ENCODE measurements around the gene RALY.

The RALY gene

GRCh38 chr20:34072076-34072475 lies 78.4 kb downstream of the RALY start:
- H3K4me2 ChIP-seq (ENCODE audit: low read length), result no peak overlapping the region
- no peak overlapping the region for H2AK5ac ChIP-seq (ENCODE audit: low read length)
- no peak overlapping the region for H2AFZ ChIP-seq (ENCODE audit: insufficient read depth, low read length, poor library complexity)
- peaks cover 19 to 34% of the 10 kb centered on the region in 2 experiments for H3K36me3 ChIP-seq (ENCODE audit: control insufficient read depth in 1 of 2, insufficient read depth in 2 of 2, low read length in 2 of 2)
- peaks cover 2% of the 10 kb centered on the region for H3K79me2 ChIP-seq (ENCODE audit: control insufficient read depth, insufficient read depth, low read length, poor library complexity)
- H3K18ac ChIP-seq (ENCODE audit: low read length), result no peak overlapping the region
- H4K8ac ChIP-seq (ENCODE audit: low read depth, low read length), result no peak overlapping the region
- peaks cover 16 to 26% of the 10 kb centered on the region in 2 experiments for H3K4me1 ChIP-seq (ENCODE audit: control insufficient read depth in 1 of 2, insufficient read depth in 2 of 2, low read length in 2 of 2)
- H4K91ac ChIP-seq (ENCODE audit: low read depth, low read length), result no peak overlapping the region
- H2BK120ac ChIP-seq (ENCODE audit: insufficient read depth, low read length, poor library complexity), result no peak overlapping the region
- H2BK12ac ChIP-seq (ENCODE audit: low read length), result no peak overlapping the region
- H3K27me3 ChIP-seq (ENCODE audit: insufficient read depth, low read length), result no peaks in the 10 kb centered on the region
- no peak overlapping the region for H4K12ac ChIP-seq (ENCODE audit: low read depth, low read length)
- no CpG with 5 or more reads among the region's 8 CpGs for WGBS (ENCODE audit: extremely low coverage, insufficient coverage, insufficient read length)
- no peak overlapping the region for H3K4ac ChIP-seq (ENCODE audit: low read depth, low read length)
- peaks cover 2% of the 10 kb centered on the region for H3K79me1 ChIP-seq (ENCODE audit: low read length)
- no peak overlapping the region for H2BK5ac ChIP-seq (ENCODE audit: low read depth, low read length, poor library complexity)
- DNase-seq, result no peak
- no peaks in the 10 kb centered on the region for H3K9me3 ChIP-seq (ENCODE audit: insufficient read depth, low read depth, low read length)
- no peak overlapping the region for H3K9ac ChIP-seq (ENCODE audit: low read length)
- no peak overlapping the region for H3K4me3 ChIP-seq (ENCODE audit: low read depth, low read length)
- H3K14ac ChIP-seq (ENCODE audit: low read length), result no peak overlapping the region
- no peak overlapping the region for H3K23ac ChIP-seq (ENCODE audit: low read length)
- H3K27ac ChIP-seq (ENCODE audit: low read depth, low read length), result no peak overlapping the region

DNA sequence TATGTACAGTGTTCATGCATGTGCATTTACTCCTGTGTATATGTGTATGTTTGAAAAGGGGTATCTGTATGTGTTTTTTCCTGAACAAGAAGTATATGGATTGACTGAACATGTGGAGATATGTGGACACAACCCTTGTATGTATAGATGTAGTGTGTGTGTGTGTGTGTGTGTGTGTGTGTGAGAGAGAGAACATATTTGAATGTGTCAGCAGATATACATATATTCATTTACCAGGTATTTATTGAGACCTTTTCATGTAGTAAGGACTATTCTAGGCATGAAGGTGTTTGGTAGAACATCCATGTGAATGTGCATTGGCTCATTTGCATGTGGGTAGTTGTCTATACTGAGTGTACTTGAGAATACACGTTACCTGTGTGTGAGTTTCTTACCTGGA lies 79.1 kb downstream of the RALY start:
- DNase-seq, result no peak
- Histone ChIP-seq H2AFZ (ENCODE audit: insufficient read depth, low read length, poor library complexity) (no peak overlapping the region), H3K4me2 (ENCODE audit: low read length) (no peak overlapping the region), H3K9me3 (ENCODE audit: insufficient read depth, low read depth, low read length) (no peaks in the 10 kb centered on the region), H3K4me1 (ENCODE audit: control insufficient read depth in 1 of 2, insufficient read depth in 2 of 2, low read length in 2 of 2) (peaks cover 16 to 26% of the 10 kb centered on the region in 2 experiments), H2BK5ac (ENCODE audit: low read depth, low read length, poor library complexity) (no peak overlapping the region), H4K12ac (ENCODE audit: low read depth, low read length) (no peak overlapping the region), H2BK12ac (ENCODE audit: low read length) (no peak overlapping the region), H3K23ac (ENCODE audit: low read length) (no peak overlapping the region), H3K14ac (ENCODE audit: low read length) (no peak overlapping the region), H2BK120ac (ENCODE audit: insufficient read depth, low read length, poor library complexity) (no peak overlapping the region), H3K4ac (ENCODE audit: low read depth, low read length) (no peak overlapping the region), H3K79me2 (ENCODE audit: control insufficient read depth, insufficient read depth, low read length, poor library complexity) (peaks cover 2% of the 10 kb centered on the region), H3K79me1 (ENCODE audit: low read length) (peaks cover 2% of the 10 kb centered on the region), H3K27me3 (ENCODE audit: insufficient read depth, low read length) (no peaks in the 10 kb centered on the region), H3K9ac (ENCODE audit: low read length) (no peak overlapping the region), H3K27ac (ENCODE audit: low read depth, low read length) (no peak overlapping the region), H4K91ac (ENCODE audit: low read depth, low read length) (no peak overlapping the region), H2AK5ac (ENCODE audit: low read length) (no peak overlapping the region), H3K36me3 (ENCODE audit: control insufficient read depth in 1 of 2, insufficient read depth in 2 of 2, low read length in 2 of 2) (peaks cover 25 to 41% of the 10 kb centered on the region in 2 experiments), H4K8ac (ENCODE audit: low read depth, low read length) (no peak overlapping the region), H3K18ac (ENCODE audit: low read length) (no peak overlapping the region), H3K4me3 (ENCODE audit: low read depth, low read length) (no peak overlapping the region)
- no CpG with 5 or more reads among the region's 1 CpG for WGBS (ENCODE audit: extremely low coverage, insufficient coverage, insufficient read length)

DNA sequence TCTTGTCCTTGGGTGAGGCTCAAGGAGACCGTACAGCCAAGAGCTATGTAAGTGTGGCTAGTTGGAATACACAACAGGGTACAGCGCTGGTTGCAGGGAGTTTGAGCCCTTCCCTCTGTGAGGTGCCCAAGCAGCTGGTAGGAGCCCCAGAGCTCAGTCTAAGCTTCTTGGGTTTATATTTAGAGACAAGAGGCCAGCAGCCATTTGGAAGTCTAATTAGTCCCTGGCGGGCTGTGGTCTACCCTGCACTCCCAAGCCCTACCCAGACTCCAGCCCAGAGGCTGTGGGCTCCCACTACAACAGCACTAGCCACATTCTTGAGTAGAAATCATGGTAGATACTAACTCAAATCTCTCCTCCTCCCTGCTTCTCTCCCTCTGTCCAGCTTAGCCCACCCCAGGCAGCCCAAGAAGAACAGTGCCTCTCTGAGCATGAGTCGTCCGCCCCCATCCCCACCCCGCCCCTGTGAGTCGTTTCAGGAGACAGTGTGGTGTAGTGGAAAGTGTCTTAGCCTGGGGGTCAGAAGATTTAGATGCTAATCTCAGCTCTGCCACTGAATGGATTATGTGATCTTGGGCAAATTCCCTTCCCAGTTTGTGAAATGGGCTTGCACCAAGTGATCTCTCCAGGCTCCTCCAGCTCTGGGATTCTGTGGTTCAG lies 80.5 kb downstream of the RALY start:
- Histone ChIP-seq H4K8ac (ENCODE audit: low read depth, low read length) (no peak overlapping the region), H3K4me1 (ENCODE audit: control insufficient read depth in 1 of 2, insufficient read depth in 2 of 2, low read length in 2 of 2) (peaks cover 11 to 19% of the 10 kb centered on the region in 2 experiments), H3K4ac (ENCODE audit: low read depth, low read length) (no peak overlapping the region), H2AK5ac (ENCODE audit: low read length) (no peak overlapping the region), H3K4me2 (ENCODE audit: low read length) (no peak overlapping the region), H3K79me2 (ENCODE audit: control insufficient read depth, insufficient read depth, low read length, poor library complexity) (peaks cover 2% of the 10 kb centered on the region), H4K12ac (ENCODE audit: low read depth, low read length) (no peak overlapping the region), H3K27ac (ENCODE audit: low read depth, low read length) (no peak overlapping the region), H2BK12ac (ENCODE audit: low read length) (no peak overlapping the region), H2BK120ac (ENCODE audit: insufficient read depth, low read length, poor library complexity) (no peak overlapping the region), H3K27me3 (ENCODE audit: insufficient read depth, low read length) (no peaks in the 10 kb centered on the region), H3K9me3 (ENCODE audit: insufficient read depth, low read depth, low read length) (no peaks in the 10 kb centered on the region), H2AFZ (ENCODE audit: insufficient read depth, low read length, poor library complexity) (no peak overlapping the region), H3K18ac (ENCODE audit: low read length) (peak overlapping the region; percentile 41), H3K36me3 (ENCODE audit: control insufficient read depth in 1 of 2, insufficient read depth in 2 of 2, low read length in 2 of 2) (peaks cover 38 to 53% of the 10 kb centered on the region in 2 experiments), H3K9ac (ENCODE audit: low read length) (no peak overlapping the region), H4K91ac (ENCODE audit: low read depth, low read length) (no peak overlapping the region), H3K4me3 (ENCODE audit: low read depth, low read length) (no peak overlapping the region), H2BK5ac (ENCODE audit: low read depth, low read length, poor library complexity) (no peak overlapping the region), H3K14ac (ENCODE audit: low read length) (peak overlapping the region; percentile 12), H3K79me1 (ENCODE audit: low read length) (peaks cover 2% of the 10 kb centered on the region), H3K23ac (ENCODE audit: low read length) (no peak overlapping the region)
- DNase-seq, result peak in 1 of 2 donors; percentile 27
- WGBS (ENCODE audit: extremely low coverage, insufficient coverage, insufficient read length), result no CpG with 5 or more reads among the region's 7 CpGs

DNA sequence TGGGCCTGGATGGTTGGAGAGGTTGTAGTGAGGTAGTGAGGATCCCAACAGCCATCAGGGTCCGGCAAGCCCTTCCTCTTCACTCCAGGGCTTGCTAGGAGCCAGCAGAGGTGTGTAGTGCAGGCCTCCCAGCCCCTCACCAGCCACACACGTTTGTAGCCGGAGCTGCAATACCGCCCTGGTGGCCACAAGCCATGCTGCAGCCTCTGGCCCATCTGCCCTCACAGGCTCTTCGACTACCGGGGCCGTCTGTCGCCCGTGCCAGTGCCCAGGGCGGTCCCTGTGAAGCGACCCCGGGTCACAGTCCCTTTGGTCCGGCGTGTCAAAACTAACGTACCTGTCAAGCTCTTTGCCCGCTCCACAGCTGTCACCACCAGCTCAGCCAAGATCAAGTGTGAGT lies 81.9 kb downstream of the RALY start:
- Histone ChIP-seq H4K8ac (ENCODE audit: low read depth, low read length) (no peak overlapping the region), H3K4me1 (ENCODE audit: control insufficient read depth in 1 of 2, insufficient read depth in 2 of 2, low read length in 2 of 2) (peaks cover 11 to 21% of the 10 kb centered on the region in 2 experiments), H3K9ac (ENCODE audit: low read length) (no peak overlapping the region), H3K27ac (ENCODE audit: low read depth, low read length) (no peak overlapping the region), H3K23ac (ENCODE audit: low read length) (no peak overlapping the region), H3K14ac (ENCODE audit: low read length) (no peak overlapping the region), H3K27me3 (ENCODE audit: insufficient read depth, low read length) (no peaks in the 10 kb centered on the region), H2BK5ac (ENCODE audit: low read depth, low read length, poor library complexity) (no peak overlapping the region), H2BK12ac (ENCODE audit: low read length) (no peak overlapping the region), H3K4me3 (ENCODE audit: low read depth, low read length) (no peak overlapping the region), H3K4me2 (ENCODE audit: low read length) (no peak overlapping the region), H4K91ac (ENCODE audit: low read depth, low read length) (no peak overlapping the region), H3K79me2 (ENCODE audit: control insufficient read depth, insufficient read depth, low read length, poor library complexity) (peaks cover 2% of the 10 kb centered on the region), H3K9me3 (ENCODE audit: insufficient read depth, low read depth, low read length) (no peaks in the 10 kb centered on the region), H2BK120ac (ENCODE audit: insufficient read depth, low read length, poor library complexity) (no peak overlapping the region), H2AFZ (ENCODE audit: insufficient read depth, low read length, poor library complexity) (no peak overlapping the region), H3K79me1 (ENCODE audit: low read length) (peaks cover 2% of the 10 kb centered on the region), H4K12ac (ENCODE audit: low read depth, low read length) (no peak overlapping the region), H3K36me3 (ENCODE audit: control insufficient read depth in 1 of 2, insufficient read depth in 2 of 2, low read length in 2 of 2) (peaks cover 44 to 64% of the 10 kb centered on the region in 2 experiments), H3K4ac (ENCODE audit: low read depth, low read length) (no peak overlapping the region), H2AK5ac (ENCODE audit: low read length) (no peak overlapping the region), H3K18ac (ENCODE audit: low read length) (peak overlapping the region; percentile 27)
- no peak for DNase-seq
- WGBS (ENCODE audit: extremely low coverage, insufficient coverage, insufficient read length), result no CpG with 5 or more reads among the region's 16 CpGs

Measured in trophoblast cell (in vitro differentiated cells and primary cell).